Activated naive CD4-positive, alpha-beta T cell treated with Interleukin-2 at 50 U/mL for 16 hours (primary cell): ENCODE measurements around the gene PLD3.
A peak's percentile ranks its signal among the peaks of the same experiment; 100 is the strongest.
"Not testable (repeated sequence)": the region's sequence is repeated elsewhere in the genome, so short reads cannot be mapped to it uniquely, and the experiment has no call there.

Source experiments
- DNase-seq: peaks from one replicate; pipeline ENCODE4 v3.0.0-alpha.2; 2020

The PLD3 gene

DNA sequence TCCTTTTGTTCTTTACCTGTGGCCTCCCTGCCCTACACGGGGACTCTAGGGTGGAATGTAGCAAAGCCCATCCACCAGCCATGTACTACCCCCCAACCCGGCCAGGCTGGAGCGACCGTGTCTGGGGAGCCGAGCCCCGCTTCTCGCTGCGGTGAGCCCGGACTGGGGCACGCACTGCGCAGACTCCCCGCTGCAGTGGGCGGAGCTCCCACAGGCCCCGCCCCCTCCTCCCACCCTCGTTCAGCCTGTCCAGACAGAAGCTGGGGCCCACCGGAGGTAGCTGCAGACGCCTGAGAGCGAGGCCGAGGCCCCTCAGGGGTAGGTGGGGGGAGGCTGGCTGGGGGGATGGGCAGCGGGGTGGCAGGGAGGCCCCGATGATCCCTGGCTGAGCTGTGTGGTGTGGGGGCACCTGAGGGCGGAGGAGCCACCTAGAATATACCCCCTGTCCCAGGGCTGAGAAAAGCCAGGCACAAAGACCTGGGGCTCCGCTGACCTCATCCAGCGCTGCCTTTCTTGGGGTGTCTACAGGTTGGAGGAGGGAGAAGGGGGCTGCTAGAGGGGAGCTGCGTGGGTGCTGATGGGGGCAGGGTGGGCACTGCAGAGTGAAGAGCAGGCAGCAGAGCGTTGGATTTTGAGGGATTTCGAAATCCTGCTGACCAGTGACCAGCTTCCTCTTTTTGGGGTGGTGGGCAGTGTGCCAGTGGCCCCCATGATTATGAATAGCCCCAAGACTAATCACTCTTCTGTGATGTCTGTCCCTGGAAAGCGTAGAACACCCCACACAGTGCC is 17.3 kb downstream of the PLD3 start:
- DNase-seq: peak; percentile 40

- no peak for DNase-seq
Measured at GRCh38 chr19:40366697-40367561, 18.4 kb downstream of the PLD3 start.

GRCh38 chr19:40367577-40368434 is 19.3 kb downstream of the PLD3 start:
- DNase-seq: no peak

DNA sequence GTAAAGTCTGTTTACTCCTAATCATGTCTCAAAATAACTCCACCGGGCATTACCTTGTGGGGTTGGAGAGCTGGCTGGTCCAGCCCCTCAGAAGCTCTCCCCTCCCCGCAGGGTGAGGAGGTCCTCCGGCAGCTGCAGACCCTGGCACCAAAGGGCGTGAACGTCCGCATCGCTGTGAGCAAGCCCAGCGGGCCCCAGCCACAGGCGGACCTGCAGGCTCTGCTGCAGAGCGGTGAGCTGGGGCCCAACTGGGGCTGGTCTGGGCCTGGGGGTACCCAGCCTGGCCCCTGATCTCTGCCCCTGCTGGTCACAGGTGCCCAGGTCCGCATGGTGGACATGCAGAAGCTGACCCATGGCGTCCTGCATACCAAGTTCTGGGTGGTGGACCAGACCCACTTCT is 21.3 kb downstream of the PLD3 start:
- no peak for DNase-seq

GRCh38 chr19:40370253-40370652 is 21.8 kb downstream of the PLD3 start:
- not testable (repeated sequence) for DNase-seq

- DNase-seq: no peak
Measured at GRCh38 chr19:40370997-40371801, 22.7 kb downstream of the PLD3 start.

DNA sequence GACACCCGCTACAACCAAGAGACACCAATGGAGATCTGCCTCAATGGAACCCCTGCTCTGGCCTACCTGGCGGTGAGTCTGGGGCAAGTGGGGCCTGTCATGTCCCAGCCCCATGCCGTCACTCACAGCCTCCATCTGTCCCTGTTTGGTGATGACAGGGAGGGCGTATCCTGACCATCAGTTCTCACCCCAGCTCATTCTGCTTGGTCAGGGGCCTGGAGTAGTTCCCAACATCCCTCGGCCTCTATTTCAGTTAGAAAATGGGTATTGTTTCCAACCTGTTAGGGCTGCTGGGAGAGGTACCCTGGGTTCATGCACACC is 23.3 kb downstream of the PLD3 start:
- DNase-seq: no peak

DNA sequence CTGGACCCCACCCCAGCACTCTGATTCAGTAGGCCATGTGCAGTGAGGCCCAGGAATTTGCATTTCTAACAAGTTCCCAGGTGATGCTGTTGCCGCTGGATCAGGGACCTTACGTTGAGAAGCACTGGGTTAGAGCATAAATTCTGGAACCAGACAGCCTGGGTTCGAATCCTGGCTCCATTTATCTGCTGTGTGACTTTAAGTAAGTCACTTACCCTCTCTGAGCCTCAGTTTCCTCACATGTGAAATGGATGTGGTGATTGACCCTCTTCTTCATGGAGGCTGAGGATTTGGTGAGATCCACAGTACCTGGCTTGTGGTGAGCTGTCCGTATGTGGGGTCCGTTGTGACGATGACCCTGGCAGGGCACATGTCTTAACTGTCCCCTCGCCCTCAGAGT is 25.6 kb downstream of the PLD3 start:
- DNase-seq: no peak

DNA sequence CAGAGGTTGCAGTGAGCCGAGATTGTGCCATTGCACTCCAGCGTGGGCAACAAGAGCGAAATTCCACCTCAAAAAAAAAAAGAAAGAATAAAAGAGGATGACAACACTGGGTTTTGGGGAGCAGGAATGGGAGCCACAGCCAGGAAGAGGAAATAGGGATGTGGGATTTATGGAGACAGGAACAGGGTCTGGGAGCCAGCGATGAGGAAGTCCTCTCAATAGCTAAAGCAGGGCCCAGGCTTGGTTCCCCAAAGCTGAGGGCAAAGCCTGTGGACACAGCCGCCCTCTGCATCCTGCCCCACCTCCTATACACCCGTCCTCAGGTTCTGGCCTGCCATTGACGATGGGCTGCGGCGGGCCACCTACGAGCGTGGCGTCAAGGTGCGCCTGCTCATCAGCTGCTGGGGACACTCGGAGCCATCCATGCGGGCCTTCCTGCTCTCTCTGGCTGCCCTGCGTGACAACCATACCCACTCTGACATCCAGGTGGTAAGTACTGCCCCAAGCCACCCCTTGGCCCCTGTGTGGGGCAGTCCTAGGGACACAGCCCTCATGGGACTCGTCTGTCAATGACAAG is 27.9 kb downstream of the PLD3 start:
- DNase-seq: no peak

- DNase-seq: no peak
Measured at GRCh38 chr19:40377876-40378385, 29.4 kb downstream of the PLD3 start.

DNA sequence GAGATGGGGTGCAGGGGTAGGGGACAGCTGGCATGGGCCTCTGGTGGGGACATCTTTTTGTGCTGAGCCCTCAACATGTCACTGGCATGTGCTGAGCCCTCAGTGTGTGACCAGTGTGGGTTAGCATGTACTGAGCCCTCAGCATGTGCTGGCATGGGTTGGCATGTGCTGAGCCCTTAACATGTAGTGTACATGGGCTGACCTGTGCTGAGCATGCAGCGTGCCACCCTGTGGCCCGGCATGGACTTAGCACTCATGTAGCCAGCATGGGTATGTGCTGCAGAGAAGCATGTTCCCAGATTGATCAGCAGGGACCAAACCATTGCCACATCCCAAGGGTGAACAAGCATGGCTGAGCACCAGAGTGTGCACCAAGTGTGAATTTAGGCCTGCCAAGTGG is 30.0 kb downstream of the PLD3 start:
- DNase-seq: no peak

- DNase-seq: no peak
Measured at GRCh38 chr19:40379446-40380198, 31.1 kb downstream of the PLD3 start.

DNA sequence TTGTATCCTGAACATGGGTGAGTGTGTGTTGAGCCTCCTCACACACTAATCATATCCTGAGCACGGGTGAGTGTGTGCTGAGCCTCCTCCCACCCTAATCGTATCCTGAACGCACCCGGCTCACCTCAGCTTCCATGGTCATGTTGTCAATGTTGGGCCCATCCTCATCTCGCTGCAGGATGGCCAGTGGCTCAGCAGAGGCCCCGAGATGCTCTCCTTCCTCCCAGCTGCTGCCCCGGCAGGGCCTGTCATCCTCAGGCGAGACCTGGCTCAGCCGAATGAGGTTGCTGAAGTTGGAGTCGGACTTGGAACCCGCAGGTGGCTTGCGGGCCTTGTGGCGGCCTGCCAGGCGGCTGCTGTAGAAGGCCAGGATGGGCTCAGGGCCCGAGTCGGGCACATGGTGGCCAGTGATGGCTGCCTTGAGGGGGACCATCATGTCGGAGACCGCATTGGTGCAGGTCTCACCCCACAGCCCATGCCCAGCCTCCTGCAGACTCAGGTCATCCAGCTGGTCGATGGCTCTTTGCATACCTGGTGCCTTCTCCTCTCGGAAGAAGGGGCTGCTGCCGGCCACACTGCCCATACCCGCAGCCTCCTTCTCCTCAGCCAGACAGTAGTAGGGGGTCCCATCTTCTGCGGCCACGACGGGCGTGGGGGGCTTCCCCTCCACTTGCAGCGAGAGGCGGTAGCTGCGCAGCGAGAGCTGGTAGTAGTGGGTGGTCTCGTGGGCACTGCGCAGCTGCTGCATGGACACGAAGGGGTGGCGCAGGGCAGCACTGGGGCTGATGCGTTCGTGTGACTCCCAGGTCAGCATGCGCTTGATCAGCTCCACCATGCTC is 31.9 kb downstream of the PLD3 start:
- no peak for DNase-seq

- no peak for DNase-seq
Measured at GRCh38 chr19:40381321-40381720, 32.8 kb downstream of the PLD3 start.

- no peak for DNase-seq
Measured at GRCh38 chr19:40383668-40384248, 35.3 kb downstream of the PLD3 start.

- DNase-seq: no peak
Measured at GRCh38 chr19:40387155-40387554, 38.7 kb downstream of the PLD3 start.

GRCh38 chr19:40388481-40388880 is 40.0 kb downstream of the PLD3 start:
- no peak for DNase-seq

DNA sequence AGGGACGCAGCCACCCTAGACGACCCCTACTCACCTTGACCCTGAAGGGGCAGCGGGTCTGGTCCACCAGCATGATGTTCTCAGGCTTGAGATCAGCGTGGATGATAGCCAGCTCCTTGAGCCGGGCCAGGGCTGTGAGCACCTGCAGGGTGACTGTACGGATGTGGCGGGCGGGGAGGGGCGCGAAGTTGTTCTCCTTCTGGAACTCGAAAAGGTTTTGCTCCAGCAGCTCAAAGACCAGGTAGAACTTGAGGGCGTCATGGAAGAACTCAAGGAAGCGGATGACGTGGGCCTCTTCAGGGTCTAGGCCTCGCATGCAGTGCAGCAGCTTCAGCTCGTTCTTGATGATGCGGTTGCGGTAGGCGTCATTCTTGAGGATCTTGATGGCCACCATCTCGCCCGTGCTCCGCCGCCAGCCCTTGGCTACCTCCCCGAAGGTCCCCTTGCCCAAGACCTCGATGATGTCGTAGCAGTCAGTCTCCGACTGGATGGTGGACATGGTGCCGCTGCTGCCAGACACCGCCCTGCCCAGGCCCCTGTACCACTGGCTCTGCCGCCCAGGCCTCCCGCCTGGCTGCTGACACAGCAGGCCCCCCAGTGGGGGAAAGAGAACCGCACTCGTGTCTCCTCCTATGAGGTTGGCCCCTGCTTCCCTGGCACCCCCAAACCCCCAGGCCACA is 41.0 kb downstream of the PLD3 start:
- no peak for DNase-seq

DNA sequence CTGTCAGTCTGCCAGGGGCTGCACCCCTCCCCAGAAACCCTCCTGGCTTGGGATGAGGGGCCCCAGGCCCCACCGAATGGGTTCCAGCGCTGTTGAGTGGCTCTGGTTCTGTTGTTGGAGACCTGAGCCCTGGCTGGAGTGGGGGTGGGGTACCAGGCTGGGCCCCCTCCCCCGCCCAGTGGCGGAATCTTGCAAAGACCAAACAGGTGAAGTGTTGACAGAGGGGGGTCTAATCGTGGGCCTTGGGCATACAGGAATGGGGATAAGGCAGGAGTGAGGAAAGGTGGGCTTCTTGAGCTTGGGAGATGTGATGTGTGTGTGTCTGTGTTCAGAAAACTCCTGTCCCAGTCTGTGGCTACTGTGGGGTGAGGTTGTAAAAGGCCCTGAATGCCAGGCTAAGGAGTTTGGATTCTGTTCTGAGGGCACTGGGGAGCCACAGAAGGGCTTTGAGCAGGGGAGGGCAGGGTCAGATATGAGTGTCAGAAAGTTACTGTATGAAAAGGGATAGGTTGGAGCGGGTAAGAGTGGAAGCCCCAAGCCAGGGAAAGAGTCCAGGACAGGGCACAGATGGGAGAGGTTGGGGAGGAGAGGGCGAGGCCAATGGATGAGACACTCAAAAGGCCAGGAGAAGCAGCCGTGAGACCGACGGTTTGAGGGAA is 41.7 kb downstream of the PLD3 start, which contains the start of gene HIPK4:
TSS of gene HIPK4 (minus strand) at position 98 of the 659 bp plus-strand sequence. CDS start 279 bp downstream, outside the sequence.
- DNase-seq: no peak
